Epithelial cell of esophagus (primary cell): ENCODE measurements around the gene TNKS2.
A peak's percentile ranks its signal among the peaks of the same experiment; 100 is the strongest.

Experiments
- DNase-seq: peaks from one replicate; pipeline ENCODE4 v3.0.0; 2010; ENCODE audit warnings: low read depth
- H3K4me3 ChIP-seq: 2 replicates; pipeline ENCODE4 v1.5.1; 2011; ENCODE audit warnings: mild to moderate bottlenecking, low read length, control low read depth
- TF ChIP-seq, protein P1 (sequence below): IDR thresholded peaks from 2 replicates; pipeline ENCODE4 v1.5.1; 2011; ENCODE audit warnings: low read depth, mild to moderate bottlenecking, low read length, control low read depth, inconsistent platforms; ENCODE audit not compliant: insufficient read depth; ENCODE audit errors: missing control alignments

Gene TNKS2

GRCh38 chr10:91766676-91767075, 31.6 kb upstream of the TNKS2 start:
- no peak overlapping the region for H3K4me3 ChIP-seq
- no peak for DNase-seq
- TF ChIP-seq, protein P1, sequence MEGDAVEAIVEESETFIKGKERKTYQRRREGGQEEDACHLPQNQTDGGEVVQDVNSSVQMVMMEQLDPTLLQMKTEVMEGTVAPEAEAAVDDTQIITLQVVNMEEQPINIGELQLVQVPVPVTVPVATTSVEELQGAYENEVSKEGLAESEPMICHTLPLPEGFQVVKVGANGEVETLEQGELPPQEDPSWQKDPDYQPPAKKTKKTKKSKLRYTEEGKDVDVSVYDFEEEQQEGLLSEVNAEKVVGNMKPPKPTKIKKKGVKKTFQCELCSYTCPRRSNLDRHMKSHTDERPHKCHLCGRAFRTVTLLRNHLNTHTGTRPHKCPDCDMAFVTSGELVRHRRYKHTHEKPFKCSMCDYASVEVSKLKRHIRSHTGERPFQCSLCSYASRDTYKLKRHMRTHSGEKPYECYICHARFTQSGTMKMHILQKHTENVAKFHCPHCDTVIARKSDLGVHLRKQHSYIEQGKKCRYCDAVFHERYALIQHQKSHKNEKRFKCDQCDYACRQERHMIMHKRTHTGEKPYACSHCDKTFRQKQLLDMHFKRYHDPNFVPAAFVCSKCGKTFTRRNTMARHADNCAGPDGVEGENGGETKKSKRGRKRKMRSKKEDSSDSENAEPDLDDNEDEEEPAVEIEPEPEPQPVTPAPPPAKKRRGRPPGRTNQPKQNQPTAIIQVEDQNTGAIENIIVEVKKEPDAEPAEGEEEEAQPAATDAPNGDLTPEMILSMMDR: no peak

DNA sequence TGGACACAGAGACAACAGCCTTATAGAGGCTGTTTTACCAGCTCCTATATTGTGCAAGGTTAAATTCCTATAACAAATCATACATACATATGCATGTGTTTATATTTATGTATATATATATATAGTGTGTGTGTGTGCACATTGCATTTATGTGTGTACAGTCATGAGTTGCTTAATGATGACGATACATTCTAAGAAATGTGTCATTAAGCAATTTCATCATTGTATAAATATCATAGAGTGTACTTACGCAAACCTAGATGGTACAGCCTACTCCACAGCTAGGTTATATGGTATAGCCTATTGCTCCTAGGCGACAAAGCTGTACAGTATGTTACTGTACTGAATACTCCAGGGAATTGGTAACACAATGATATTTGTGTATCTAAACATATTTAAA, 30.1 kb upstream of the TNKS2 start:
- no peak overlapping the region for H3K4me3 ChIP-seq
- DNase-seq: peak; percentile 76
- TF ChIP-seq, protein P1: no peak

DNA sequence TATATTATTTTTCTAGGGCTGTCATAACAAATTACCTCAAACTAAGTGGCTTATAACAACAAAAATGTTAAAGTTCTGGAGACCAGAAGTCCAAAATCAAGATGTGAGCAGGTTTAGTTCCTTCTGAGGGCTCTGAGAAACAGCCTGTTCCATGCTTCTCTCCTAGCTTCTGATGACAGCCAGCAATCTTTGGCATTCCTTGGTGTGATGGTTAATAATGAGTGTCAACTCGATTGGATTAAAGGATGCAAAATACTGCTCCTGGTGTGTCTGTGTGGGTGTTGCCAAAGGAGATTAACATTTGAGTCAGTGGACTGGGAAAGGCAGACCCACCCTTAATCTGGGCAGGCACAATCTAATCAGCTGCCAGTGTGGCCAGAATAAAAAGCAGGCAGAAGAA, 26.3 kb upstream of the TNKS2 start:
- no peak for DNase-seq
- TF ChIP-seq, protein P1: no peak
- H3K4me3 ChIP-seq: no peak overlapping the region

DNA sequence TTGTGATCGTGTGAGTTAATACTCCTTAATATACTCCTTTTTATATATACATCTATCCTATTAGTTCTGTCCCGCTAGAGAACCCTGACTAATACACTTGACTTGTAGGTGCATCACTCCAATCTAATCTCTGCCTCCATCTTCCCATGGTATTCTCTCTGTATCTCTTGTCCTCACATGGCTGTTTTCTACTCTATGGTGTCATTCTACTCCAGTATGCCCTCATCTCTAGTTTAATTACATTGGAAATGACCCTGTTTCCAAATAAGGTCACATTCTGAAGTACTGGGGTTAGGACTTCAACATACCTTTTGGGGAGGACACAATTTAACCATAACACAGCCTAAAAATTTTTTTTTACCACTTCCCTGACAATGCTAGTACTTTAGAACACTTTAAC, 25.8 kb upstream of the TNKS2 start:
- TF ChIP-seq, protein P1: no peak
- DNase-seq: no peak
- H3K4me3 ChIP-seq: no peak overlapping the region

GRCh38 chr10:91772869-91773268, 25.4 kb upstream of the TNKS2 start:
- no peak for DNase-seq
- TF ChIP-seq, protein P1: no peak
- no peak overlapping the region for H3K4me3 ChIP-seq

DNA sequence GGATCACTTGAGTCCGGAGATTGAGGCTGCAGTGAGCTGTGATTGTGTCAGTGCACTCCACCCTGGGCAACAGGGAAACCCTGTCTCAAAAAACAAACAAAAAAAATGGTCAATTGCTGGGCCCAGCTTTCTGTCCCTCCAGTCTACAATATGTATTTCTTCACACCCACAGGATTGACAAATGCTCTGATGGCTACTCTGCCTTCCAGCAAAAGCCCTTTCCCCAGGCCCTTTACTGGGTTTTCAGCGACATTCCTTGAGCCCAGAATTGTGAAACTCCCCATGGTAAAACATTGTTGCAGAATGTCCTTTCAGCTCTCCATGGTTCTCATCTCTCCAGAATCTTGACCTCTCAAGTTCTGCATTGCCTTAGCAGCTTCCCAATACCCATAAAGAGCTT, 23.7 kb upstream of the TNKS2 start:
- H3K4me3 ChIP-seq: no peak overlapping the region
- TF ChIP-seq, protein P1: no peak
- no peak for DNase-seq

GRCh38 chr10:91775731-91776130, 22.5 kb upstream of the TNKS2 start:
- TF ChIP-seq, protein P1: no peak
- H3K4me3 ChIP-seq: no peak overlapping the region
- no peak for DNase-seq
